HTERT RPE-1 (cell line): Measurements from ENCODE around the gene MARCKSL1.
"Not testable (repeated sequence)": the region's sequence is repeated elsewhere in the genome, so short reads cannot be mapped to it uniquely, and the experiment has no call there.

Source experiments
- in situ Hi-C: fragments of 300-500 bp; cut with MboI; formaldehyde crosslinking; loops from 4 replicates; pipeline ENCODE4 v1.14.3; 2020; ENCODE audit warnings: low sequenced_read_pairs

The MARCKSL1 gene, protein sequence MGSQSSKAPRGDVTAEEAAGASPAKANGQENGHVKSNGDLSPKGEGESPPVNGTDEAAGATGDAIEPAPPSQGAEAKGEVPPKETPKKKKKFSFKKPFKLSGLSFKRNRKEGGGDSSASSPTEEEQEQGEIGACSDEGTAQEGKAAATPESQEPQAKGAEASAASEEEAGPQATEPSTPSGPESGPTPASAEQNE

GRCh38 chr1:32335790-32336590, at the start of gene MARCKSL1:
TSS of gene MARCKSL1 (minus strand) at chr1:32336233. CDS start at chr1:32336033, 200 bp downstream.
- in situ Hi-C loops, result no loop called here

DNA sequence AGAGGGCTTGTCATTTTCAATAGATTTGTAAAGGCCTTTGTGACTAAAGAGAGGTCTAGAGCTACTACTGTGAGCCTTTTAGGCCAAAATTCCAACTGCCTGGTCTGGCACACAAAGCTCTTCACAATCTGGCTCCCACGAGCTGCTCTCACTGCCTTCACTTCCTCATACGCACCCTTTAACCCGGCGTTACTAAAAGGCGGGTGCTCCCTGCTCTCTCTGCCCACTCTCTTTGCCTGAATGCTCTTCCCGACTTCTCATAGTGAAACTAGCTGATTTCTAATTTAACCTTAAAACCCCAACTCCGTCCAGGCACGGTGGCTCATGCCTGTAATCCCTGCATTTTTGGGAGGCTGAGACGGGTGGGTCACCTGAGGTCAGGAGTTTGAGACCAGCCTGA, 44.0 kb upstream of the MARCKSL1 start:
- in situ Hi-C loops, result no loop called here

GRCh38 chr1:32377541-32378220, 41.6 kb upstream of the MARCKSL1 start:
- in situ Hi-C loops, result no loop called here

GRCh38 chr1:32376199-32376598, 40.2 kb upstream of the MARCKSL1 start:
- in situ Hi-C loops, result no loop called here

DNA sequence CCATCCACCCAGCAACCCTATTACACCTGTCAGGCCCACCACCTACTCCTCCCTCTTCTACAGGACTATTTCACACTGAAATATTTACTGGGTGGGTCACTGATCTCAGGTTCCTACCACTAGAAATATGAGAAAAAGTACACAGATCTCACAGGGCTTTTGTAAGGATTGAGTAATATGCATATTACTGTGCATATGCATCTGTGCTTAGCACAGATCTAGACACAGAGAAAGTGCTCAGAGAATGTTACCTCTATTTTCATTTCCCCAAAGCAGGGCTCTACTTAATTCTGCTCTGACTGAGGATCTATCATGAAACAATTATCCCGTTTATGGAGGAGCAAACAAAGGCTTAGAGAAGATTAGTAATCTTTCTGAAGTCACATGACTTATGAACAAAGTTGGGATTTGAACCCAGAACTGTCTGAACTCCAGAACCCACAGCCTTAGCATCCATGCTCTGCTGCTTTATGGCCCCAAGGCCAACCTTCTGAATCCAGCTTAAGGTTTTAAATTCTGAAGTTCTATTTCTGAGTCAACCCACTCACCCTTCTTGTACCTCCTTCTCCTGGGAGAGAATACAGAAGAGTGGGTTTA, 38.1 kb upstream of the MARCKSL1 start:
- in situ Hi-C loops, result no loop called here

GRCh38 chr1:32372149-32372756, 36.2 kb upstream of the MARCKSL1 start:
- in situ Hi-C loops, result no loop called here

GRCh38 chr1:32367912-32368635, 32.0 kb upstream of the MARCKSL1 start:
- in situ Hi-C loops, result no loop called here

DNA sequence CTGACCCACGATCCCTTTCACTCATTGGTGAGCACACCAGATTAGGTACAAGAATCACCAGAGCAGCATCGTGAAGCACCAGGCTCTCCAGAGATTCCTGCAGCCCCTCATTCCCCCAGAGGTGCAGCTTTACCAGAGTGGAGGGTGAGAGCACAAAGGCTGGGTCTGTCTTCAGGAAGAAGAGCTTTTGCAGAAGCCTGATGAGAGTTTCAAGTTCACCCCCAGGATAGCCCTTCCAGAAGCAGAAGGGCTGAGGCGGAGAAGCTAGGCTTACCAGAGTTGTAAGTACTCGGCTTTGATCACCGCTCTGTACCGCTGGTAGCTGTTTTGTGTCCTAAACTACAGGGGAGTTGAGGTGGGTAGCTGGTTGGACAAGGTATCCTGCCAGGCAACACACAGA, 29.4 kb upstream of the MARCKSL1 start:
- in situ Hi-C loops, result no loop called here

DNA sequence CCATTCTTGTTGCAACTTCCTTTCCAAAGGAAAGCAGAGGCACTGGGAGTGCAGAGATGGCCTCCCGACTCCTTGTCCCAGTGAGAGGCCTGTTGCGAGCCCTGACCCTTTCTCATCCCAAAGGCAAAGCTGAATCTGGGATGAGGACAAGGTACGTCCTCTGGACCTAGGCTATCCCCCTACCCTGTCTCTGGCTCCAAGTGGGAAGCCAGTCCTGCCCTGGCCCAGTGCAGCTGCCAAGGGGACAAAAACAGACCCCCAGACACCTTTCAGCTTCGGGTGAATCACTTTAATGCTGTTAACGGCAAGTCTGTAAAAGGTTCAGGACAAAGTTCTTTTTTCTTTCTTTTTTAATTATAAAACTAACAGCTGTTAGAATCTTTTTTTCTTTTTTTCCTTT, 28.8 kb upstream of the MARCKSL1 start:
- in situ Hi-C loops, result no loop called here

GRCh38 chr1:32363713-32364112, 27.7 kb upstream of the MARCKSL1 start:
- in situ Hi-C loops, result no loop called here

- in situ Hi-C loops, result no loop called here
These were observed 26.7 kb upstream of the MARCKSL1 start, which contains the start of the genes FAM229A and TSSK3 for GRCh38 chr1:32362474-32363313. TSS of gene FAM229A (minus strand) at chr1:32362485. CDS start at chr1:32362091, 394 bp downstream. TSS of gene TSSK3 (plus strand) at chr1:32362539. CDS start at chr1:32362702, 163 bp downstream.

DNA sequence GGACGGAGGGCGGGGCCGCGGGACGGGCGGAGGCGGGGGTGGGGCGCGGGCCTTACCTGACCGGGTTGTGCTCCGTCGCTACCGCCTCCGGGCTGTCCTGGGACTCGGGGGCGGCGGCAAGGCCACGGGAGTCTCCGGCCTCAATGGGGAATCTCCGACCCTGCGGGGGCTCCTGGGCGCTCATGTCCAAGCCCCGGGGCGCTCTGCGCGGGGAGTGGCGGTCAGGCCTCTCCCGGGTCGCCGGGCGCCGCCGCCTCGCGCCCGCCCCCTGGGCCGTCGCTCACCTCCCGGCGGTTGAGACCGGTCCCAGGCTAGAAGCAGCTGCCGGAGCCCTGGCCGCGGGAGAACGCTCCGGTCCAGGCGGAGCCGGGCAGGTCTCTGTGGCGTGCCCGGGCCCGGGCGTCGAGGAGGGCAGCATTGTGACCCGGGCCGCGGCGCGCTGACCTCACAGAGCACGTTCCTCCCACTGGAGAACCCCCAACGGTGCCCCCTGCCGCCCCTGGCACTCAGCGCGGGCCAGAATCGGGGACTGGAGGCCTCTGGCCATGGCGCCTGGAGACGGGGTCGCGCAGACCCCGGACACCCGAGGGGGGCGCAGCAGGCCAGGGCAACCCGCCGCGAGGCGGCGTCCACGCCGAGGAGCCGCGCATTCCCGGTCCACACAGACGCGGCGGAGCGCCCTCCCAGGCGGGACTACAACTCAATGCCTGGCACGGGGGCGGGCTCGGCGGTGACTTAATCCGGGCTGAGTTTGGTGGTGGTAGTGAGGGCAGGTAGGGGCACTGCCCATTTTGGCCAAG, 25.8 kb upstream of the MARCKSL1 start:
- in situ Hi-C loops, result no loop called here

DNA sequence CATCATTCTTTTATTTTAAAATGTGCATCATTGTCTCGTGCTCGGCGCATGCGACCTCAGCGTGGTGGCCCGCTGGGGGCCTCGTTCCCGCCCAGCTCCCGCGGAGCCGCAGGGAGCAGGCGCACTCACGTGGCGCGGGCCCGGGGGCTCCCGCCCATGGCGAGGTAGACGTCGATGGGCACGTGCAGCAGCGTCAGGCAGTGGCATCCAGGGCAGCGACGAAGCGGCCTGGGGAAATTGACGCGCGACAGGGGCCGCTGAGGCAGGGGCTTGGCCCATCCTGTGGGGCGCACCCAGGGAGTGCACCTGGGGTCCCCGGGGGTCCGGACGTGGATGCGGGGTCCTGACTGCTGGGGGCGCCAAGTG, 25.3 kb upstream of the MARCKSL1 start:
- in situ Hi-C loops, result no loop called here

DNA sequence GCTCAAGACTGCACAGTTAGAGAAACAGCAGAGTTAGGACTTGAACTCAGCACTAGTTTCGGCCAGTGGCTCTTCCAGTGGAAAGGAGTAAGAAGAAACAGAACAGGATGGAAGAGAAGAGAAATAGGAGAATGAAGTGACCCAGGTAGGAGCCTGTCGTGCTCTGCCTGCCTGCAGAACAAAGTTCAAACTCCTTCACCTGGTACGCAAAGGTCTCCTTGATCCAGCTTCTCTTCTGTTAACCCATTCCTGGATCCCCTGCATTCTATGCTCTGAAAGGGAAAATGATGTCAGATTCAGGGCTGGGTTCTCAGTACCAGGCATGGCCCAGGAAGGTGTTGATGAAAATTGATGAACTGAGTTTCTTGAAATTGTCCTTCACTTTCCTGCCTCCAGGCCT, 22.4 kb upstream of the MARCKSL1 start:
- in situ Hi-C loops, result no loop called here

- in situ Hi-C loops, result no loop called here
These were observed 21.6 kb upstream of the MARCKSL1 start for GRCh38 chr1:32357614-32358013.

- in situ Hi-C loops, result no loop called here
These were observed 20.4 kb upstream of the MARCKSL1 start for GRCh38 chr1:32356478-32356877.

GRCh38 chr1:32355778-32356177, 19.7 kb upstream of the MARCKSL1 start:
- in situ Hi-C loops, result not testable (repeated sequence)

DNA sequence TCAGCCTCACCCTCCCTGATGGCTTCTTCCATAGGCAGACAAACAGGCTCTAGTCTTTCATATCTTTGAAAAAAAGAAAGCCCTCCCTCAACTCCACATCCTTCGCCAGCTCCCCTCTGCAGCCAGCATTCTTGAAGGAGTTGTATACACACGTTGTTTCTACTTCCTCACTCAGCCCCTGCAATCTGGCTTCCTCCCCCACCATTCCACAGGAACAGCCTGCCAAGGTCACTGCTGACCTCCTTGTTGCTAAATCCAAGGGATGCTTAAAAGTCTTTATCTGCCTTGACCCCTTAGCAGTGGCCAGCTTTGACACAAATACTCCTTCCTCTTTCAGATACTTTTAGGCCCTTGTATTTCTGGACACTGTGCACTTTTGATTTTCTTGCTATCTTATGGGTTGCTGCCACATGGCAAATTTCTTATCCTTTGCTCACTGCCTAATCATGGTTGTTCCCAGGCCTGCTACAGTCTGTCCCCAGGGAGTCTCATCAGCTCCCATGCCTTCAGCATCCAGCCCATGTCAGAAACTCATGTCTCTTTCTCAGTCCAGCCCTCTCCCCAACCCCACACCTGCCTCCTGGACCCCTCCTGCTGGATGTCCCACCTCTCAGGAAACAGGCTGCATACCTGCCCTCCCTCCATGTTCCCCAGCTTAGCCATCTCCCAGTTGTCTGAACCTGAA, 18.0 kb upstream of the MARCKSL1 start:
- in situ Hi-C loops, result no loop called here
